DND-41 (cell line): ENCODE results near the gene LARP4B.

ENCODE experiments used
- ATAC-seq: fragments of 200-7000 bp; cut with Tn5 transposase; 3 replicates; pipeline ENCODE4 v1.9.1; 2021; ENCODE audit warnings: low read depth; ENCODE audit not compliant: insufficient read depth
- DNase-seq: peaks from one replicate; pipeline ENCODE4 v3.0.0-alpha.2; 2020
- H2AFZ ChIP-seq: 2 replicates; pipeline ENCODE4 v1.6.0; 2012; ENCODE audit warnings: low read depth, low read length
- H3K27ac ChIP-seq: 2 replicates; pipeline ENCODE4 v1.5.1; 2012; ENCODE audit warnings: low read length, inconsistent platforms
- H3K27me3 ChIP-seq: fragments of 200-600 bp; sonication (generic); 2 replicates; pipeline ENCODE4 v1.6.0; 2012; ENCODE audit warnings: low read length, mild to moderate bottlenecking, inconsistent platforms; ENCODE audit not compliant: insufficient read depth, poor library complexity
- H3K36me3 ChIP-seq: 2 replicates; pipeline ENCODE4 v1.5.1; 2012; ENCODE audit warnings: low read length, inconsistent platforms; ENCODE audit not compliant: insufficient read depth
- H3K4me1 ChIP-seq: 2 replicates; pipeline ENCODE4 v1.5.1; 2012; ENCODE audit warnings: mild to moderate bottlenecking, low read length; ENCODE audit not compliant: insufficient read depth
- H3K4me2 ChIP-seq: 2 replicates; pipeline ENCODE4 v1.6.0; 2012; ENCODE audit warnings: mild to moderate bottlenecking, moderate library complexity, low read length, inconsistent platforms; ENCODE audit not compliant: insufficient read depth
- H3K4me3 ChIP-seq, 2 experiments: fragments of 200-600 bp in 1 of 2; shearing (Covaris generic) in 1 of 2; 2 replicates each; pipeline ENCODE4 v1.5.1; 2012 to 2016; ENCODE audit warnings: inconsistent platforms in 2 of 2, low read length in 2 of 2, mild to moderate bottlenecking in 2 of 2, low read depth in 1 of 2, moderate library complexity in 1 of 2
- H3K79me2 ChIP-seq: 2 replicates; pipeline ENCODE4 v1.6.0; 2012; ENCODE audit warnings: low read length, inconsistent platforms; ENCODE audit not compliant: insufficient read depth
- H3K9ac ChIP-seq: 2 replicates; pipeline ENCODE4 v1.6.0; 2012; ENCODE audit warnings: low read depth, mild to moderate bottlenecking, inconsistent platforms, low read length, moderate library complexity
- H3K9me3 ChIP-seq: 2 replicates; pipeline ENCODE4 v1.5.1; 2012; ENCODE audit warnings: low read length, moderate library complexity, mild to moderate bottlenecking, inconsistent platforms; ENCODE audit not compliant: insufficient read depth, severe bottlenecking
- H4K20me1 ChIP-seq: 2 replicates; pipeline ENCODE4 v1.6.0; 2012; ENCODE audit warnings: low read length; ENCODE audit not compliant: insufficient read depth
- EZH2 ChIP-seq: IDR thresholded peaks from 3 replicates; pipeline ENCODE4 v1.6.1; 2012; ENCODE audit warnings: borderline replicate concordance, low read depth, mild to moderate bottlenecking, moderate library complexity, low read length, inconsistent platforms; ENCODE audit not compliant: severe bottlenecking
- TF ChIP-seq, protein P1 (sequence below): IDR thresholded peaks from 2 replicates; pipeline ENCODE4 v1.5.1; 2012; ENCODE audit warnings: borderline replicate concordance, low read length, moderate library complexity, mild to moderate bottlenecking; ENCODE audit not compliant: poor library complexity, severe bottlenecking; ENCODE audit errors: extremely low read depth

LARP4B gene

GRCh38 chr10:876438-876837, 55.1 kb downstream of the LARP4B start:
- H2AFZ ChIP-seq = no peak overlapping the region
- TF ChIP-seq EZH2 = no peak
- TF ChIP-seq, protein P1, sequence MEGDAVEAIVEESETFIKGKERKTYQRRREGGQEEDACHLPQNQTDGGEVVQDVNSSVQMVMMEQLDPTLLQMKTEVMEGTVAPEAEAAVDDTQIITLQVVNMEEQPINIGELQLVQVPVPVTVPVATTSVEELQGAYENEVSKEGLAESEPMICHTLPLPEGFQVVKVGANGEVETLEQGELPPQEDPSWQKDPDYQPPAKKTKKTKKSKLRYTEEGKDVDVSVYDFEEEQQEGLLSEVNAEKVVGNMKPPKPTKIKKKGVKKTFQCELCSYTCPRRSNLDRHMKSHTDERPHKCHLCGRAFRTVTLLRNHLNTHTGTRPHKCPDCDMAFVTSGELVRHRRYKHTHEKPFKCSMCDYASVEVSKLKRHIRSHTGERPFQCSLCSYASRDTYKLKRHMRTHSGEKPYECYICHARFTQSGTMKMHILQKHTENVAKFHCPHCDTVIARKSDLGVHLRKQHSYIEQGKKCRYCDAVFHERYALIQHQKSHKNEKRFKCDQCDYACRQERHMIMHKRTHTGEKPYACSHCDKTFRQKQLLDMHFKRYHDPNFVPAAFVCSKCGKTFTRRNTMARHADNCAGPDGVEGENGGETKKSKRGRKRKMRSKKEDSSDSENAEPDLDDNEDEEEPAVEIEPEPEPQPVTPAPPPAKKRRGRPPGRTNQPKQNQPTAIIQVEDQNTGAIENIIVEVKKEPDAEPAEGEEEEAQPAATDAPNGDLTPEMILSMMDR = no peak
- H3K4me1 ChIP-seq = no peaks in the 10 kb centered on the region
- no peak overlapping the region for H3K4me2 ChIP-seq
- H3K79me2 ChIP-seq = peaks cover 90% of the 10 kb centered on the region
- H3K27ac ChIP-seq = no peak overlapping the region
- peaks cover 92% of the 10 kb centered on the region for H3K36me3 ChIP-seq
- peaks cover 55% of the 10 kb centered on the region for H4K20me1 ChIP-seq
- DNase-seq (no peak), ATAC-seq (no peak)
- no peak overlapping the region for H3K4me3 ChIP-seq
- H3K9ac ChIP-seq = no peak overlapping the region
- H3K27me3 ChIP-seq = no peaks in the 10 kb centered on the region
- no peaks in the 10 kb centered on the region for H3K9me3 ChIP-seq

- no peaks in the 10 kb centered on the region for H3K9me3 ChIP-seq
- H3K27ac ChIP-seq = no peak overlapping the region
- TF ChIP-seq, protein P1 = no peak
- TF ChIP-seq EZH2 = no peak
- ATAC-seq (no peak), DNase-seq (no peak)
- no peak overlapping the region for H2AFZ ChIP-seq
- H3K4me1 ChIP-seq = no peaks in the 10 kb centered on the region
- H3K9ac ChIP-seq = no peak overlapping the region
- peaks cover 96% of the 10 kb centered on the region for H3K79me2 ChIP-seq
- H3K4me2 ChIP-seq = no peak overlapping the region
- peaks cover 46% of the 10 kb centered on the region for H4K20me1 ChIP-seq
- no peak overlapping the region for H3K4me3 ChIP-seq
- peaks cover 86% of the 10 kb centered on the region for H3K36me3 ChIP-seq
- H3K27me3 ChIP-seq = no peaks in the 10 kb centered on the region
Measured at GRCh38 chr10:873020-873419, 58.5 kb downstream of the LARP4B start.

DNA sequence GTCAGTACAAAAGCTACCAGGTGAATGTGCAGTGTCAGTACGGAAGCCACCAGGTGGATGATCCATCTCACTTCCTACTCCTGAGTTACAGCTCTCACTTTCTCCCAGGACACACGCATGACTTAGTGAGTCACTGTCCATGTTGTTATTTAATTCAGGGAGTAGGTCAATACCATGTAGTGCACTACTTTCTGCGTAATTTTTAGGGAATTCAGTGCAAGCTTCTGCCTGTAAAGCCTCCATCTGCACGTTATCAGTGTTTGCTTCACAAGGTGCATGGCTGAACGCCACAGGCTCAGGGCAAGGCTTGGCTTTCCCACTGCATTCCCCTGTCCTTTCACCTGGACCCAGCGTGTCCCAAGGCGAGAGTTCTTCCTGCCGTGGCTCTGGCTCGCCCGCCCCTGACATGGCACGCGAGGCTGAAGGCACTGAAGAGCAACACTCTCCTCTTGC, 59.5 kb downstream of the LARP4B start:
- ATAC-seq = no peak
- H3K27me3 ChIP-seq = no peaks in the 10 kb centered on the region
- TF ChIP-seq, protein P1 = no peak
- TF ChIP-seq EZH2 = no peak
- H3K9me3 ChIP-seq = no peaks in the 10 kb centered on the region
- peaks cover 96% of the 10 kb centered on the region for H3K79me2 ChIP-seq
- no peak overlapping the region for H3K4me2 ChIP-seq
- no peak overlapping the region for H3K9ac ChIP-seq
- H3K36me3 ChIP-seq = peaks cover 84% of the 10 kb centered on the region
- no peak overlapping the region for H3K27ac ChIP-seq
- H4K20me1 ChIP-seq = peaks cover 43% of the 10 kb centered on the region
- H3K4me1 ChIP-seq = no peaks in the 10 kb centered on the region
- no peak overlapping the region for H2AFZ ChIP-seq
- DNase-seq = no peak
- H3K4me3 ChIP-seq = no peak overlapping the region
